GM12878 (cell line): ENCODE results near the gene AP1M2. TPM values are rescaled to one million over a fixed set of nuclear protein-coding genes. Genes with fewer than 3 reads are reported as not detected.

Experiments used
- ASH2L ChIP-seq: fragments of 300-600, 200-600 bp; sonication (generic); IDR thresholded peaks from 2 replicates; pipeline ENCODE4 v1.6.1; 2017; ENCODE audit warnings: low read depth, mild to moderate bottlenecking, borderline replicate concordance
- BACH1 ChIP-seq: fragments of 450-650 bp; IDR thresholded peaks from 2 replicates; pipeline ENCODE4 v1.6.1; 2017; ENCODE audit warnings: mild to moderate bottlenecking, borderline replicate concordance
- CBFB ChIP-seq: IDR thresholded peaks from 2 replicates; pipeline ENCODE4 v1.6.1; 2016; ENCODE audit warnings: antibody characterized with exemption, low read depth
- CREB1 ChIP-seq: IDR thresholded peaks from 2 replicates; pipeline ENCODE4 v1.6.1; 2012; ENCODE audit warnings: low read depth, mild to moderate bottlenecking, inconsistent platforms
- EGR1 ChIP-seq, 2 experiments: IDR thresholded peaks; 1 replicate in 1 of 2; 2 replicates in 1 of 2; pipeline ENCODE4 v1.6.1; 2011 to 2012; ENCODE audit warnings: low read depth in 2 of 2, low read length in 2 of 2, borderline replicate concordance in 1 of 2, mild to moderate bottlenecking in 1 of 2, moderate library complexity in 1 of 2
- KLF5 ChIP-seq: fragments of 450-650 bp; IDR thresholded peaks from 2 replicates; pipeline ENCODE4 v1.6.1; 2014; ENCODE audit warnings: mild to moderate bottlenecking; ENCODE audit not compliant: partially characterized antibody
- MYC ChIP-seq: IDR thresholded peaks from 2 replicates; pipeline ENCODE4 v1.6.1; 2011; ENCODE audit warnings: mild to moderate bottlenecking, low read length, moderate library complexity, inconsistent platforms; ENCODE audit not compliant: insufficient read depth, insufficient replicate concordance, insufficient read length, severe bottlenecking
- NFXL1 ChIP-seq: fragments of 450-650 bp; IDR thresholded peaks from 2 replicates; pipeline ENCODE4 v1.6.1; 2017; ENCODE audit warnings: antibody characterized with exemption, mild to moderate bottlenecking, borderline replicate concordance
- NR2C2 ChIP-seq: IDR thresholded peaks from 2 replicates; pipeline ENCODE4 v1.6.1; 2011; ENCODE audit warnings: borderline replicate concordance, low read depth; ENCODE audit not compliant: control insufficient read depth, insufficient read length
- POLR2A ChIP-seq: IDR thresholded peaks from 2 replicates; pipeline ENCODE4 v1.6.1; 2011; ENCODE audit warnings: low read depth, mild to moderate bottlenecking, low read length
- POLR2AphosphoS2 ChIP-seq: IDR thresholded peaks from 2 replicates; pipeline ENCODE4 v1.6.1; 2011; ENCODE audit warnings: low read depth, mild to moderate bottlenecking, low read length, improper control_type of control experiment, moderate library complexity
- POLR2AphosphoS5 ChIP-seq: IDR thresholded peaks from 2 replicates; pipeline ENCODE4 v1.6.1; 2011; ENCODE audit warnings: mild to moderate bottlenecking, low read length, inconsistent platforms
- RB1 ChIP-seq: fragments of 450-650 bp; formaldehyde crosslinking; IDR thresholded peaks from 2 replicates; pipeline ENCODE4 v1.6.1; 2017; ENCODE audit warnings: mild to moderate bottlenecking, borderline replicate concordance
- RCOR1 ChIP-seq: conservative IDR thresholded peaks from 2 replicates; pipeline ENCODE4 v1.6.1; 2012; ENCODE audit warnings: low read depth, low read length, improper control_type of control experiment
- RELA ChIP-seq: fragments of 450-650 bp; IDR thresholded peaks from 2 replicates; pipeline ENCODE4 v1.8.0; 2014; ENCODE audit warnings: borderline replicate concordance; ENCODE audit not compliant: partially characterized antibody
- RUNX3 ChIP-seq: IDR thresholded peaks from 2 replicates; pipeline ENCODE4 v1.6.1; 2012; ENCODE audit warnings: low read length, inconsistent platforms
- SPI1 ChIP-seq: IDR thresholded peaks from 2 replicates; pipeline ENCODE4 v1.6.1; 2011; ENCODE audit warnings: low read depth, mild to moderate bottlenecking, low read length, moderate library complexity, borderline replicate concordance; ENCODE audit not compliant: insufficient read depth
- STAT1 ChIP-seq: fragments of 450-650 bp; conservative IDR thresholded peaks from 2 replicates; pipeline ENCODE4 v1.6.1; 2014; ENCODE audit warnings: antibody characterized with exemption, mild to moderate bottlenecking
- TCF3 ChIP-seq: IDR thresholded peaks from 2 replicates; pipeline ENCODE4 v1.6.1; 2012; ENCODE audit warnings: low read depth, mild to moderate bottlenecking, low read length, borderline replicate concordance; ENCODE audit not compliant: insufficient read depth
- ZNF217 ChIP-seq: fragments of 450-650 bp; IDR thresholded peaks from 2 replicates; pipeline ENCODE4 v1.6.1; 2017; ENCODE audit warnings: antibody characterized with exemption, mild to moderate bottlenecking
- ZNF622 ChIP-seq: fragments of 450-650 bp; IDR thresholded peaks from 2 replicates; pipeline ENCODE4 v1.6.1; 2017; ENCODE audit warnings: mild to moderate bottlenecking, inconsistent platforms
- polyA plus RNA-seq, 11 experiments: library from polyadenylated mRNA; depleted of rRNA in 4 of 11; unstranded in 6 of 11; stranded (reverse) in 5 of 11; fragments of >200 nt; fragmentation: Nextera tagmentation in 4 of 11; fragmentation: Illumina TruSeq in 1 of 11; extraction: Ambion mirVana in 4 of 11; extraction: Trizol in 1 of 11; gene quantifications; 1 replicate in 1 of 11; 2 replicates in 10 of 11; pipeline versions ENCODE4 v1.2.1 to v1.2.3, GENCODE V29; 2011 to 2016; ENCODE audit warnings: inconsistent platforms in 2 of 11, missing spikeins in 2 of 11, low read depth in 1 of 11
- total RNA-seq, 4 experiments: library from RNA; depleted of rRNA in 3 of 4; stranded (reverse); fragments of >200 nt in 3 of 4; fragmentation: Illumina TruSeq in 1 of 4; extraction: Trizol in 1 of 4; gene quantifications; 2 replicates each; pipeline versions ENCODE4 v1.2.1 to v1.2.3, GENCODE V29; 2013 to 2021
- TF ChIP-seq, protein P1 (sequence below): fragments of 450-650 bp; formaldehyde crosslinking; IDR thresholded peaks from 2 replicates; pipeline ENCODE4 v1.4.0; 2020; ENCODE audit warnings: mild to moderate bottlenecking, moderate library complexity
- TF ChIP-seq, protein P2 (sequence below): fragments of 450-650 bp; IDR thresholded peaks from 2 replicates; pipeline ENCODE4 v1.6.1; 2016; ENCODE audit warnings: mild to moderate bottlenecking, moderate library complexity, borderline replicate concordance

AP1M2 gene
- total and polyA plus RNA-seq, 10 of the 15 experiments (the other 5 are each of a cell fraction or from before 2014, with no cell fraction given) = 0.72 TPM; not detected in 9

GRCh38 chr19:10565567-10566407, 21.3 kb downstream of the AP1M2 start, which contains the start of gene KRI1 (continued):
- peak; percentile 58 for TF ChIP-seq RELA
- TF ChIP-seq, protein P1, sequence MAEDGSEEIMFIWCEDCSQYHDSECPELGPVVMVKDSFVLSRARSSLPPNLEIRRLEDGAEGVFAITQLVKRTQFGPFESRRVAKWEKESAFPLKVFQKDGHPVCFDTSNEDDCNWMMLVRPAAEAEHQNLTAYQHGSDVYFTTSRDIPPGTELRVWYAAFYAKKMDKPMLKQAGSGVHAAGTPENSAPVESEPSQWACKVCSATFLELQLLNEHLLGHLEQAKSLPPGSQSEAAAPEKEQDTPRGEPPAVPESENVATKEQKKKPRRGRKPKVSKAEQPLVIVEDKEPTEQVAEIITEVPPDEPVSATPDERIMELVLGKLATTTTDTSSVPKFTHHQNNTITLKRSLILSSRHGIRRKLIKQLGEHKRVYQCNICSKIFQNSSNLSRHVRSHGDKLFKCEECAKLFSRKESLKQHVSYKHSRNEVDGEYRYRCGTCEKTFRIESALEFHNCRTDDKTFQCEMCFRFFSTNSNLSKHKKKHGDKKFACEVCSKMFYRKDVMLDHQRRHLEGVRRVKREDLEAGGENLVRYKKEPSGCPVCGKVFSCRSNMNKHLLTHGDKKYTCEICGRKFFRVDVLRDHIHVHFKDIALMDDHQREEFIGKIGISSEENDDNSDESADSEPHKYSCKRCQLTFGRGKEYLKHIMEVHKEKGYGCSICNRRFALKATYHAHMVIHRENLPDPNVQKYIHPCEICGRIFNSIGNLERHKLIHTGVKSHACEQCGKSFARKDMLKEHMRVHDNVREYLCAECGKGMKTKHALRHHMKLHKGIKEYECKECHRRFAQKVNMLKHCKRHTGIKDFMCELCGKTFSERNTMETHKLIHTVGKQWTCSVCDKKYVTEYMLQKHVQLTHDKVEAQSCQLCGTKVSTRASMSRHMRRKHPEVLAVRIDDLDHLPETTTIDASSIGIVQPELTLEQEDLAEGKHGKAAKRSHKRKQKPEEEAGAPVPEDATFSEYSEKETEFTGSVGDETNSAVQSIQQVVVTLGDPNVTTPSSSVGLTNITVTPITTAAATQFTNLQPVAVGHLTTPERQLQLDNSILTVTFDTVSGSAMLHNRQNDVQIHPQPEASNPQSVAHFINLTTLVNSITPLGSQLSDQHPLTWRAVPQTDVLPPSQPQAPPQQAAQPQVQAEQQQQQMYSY (CRISPR knock-in tag) = no peak
- TF ChIP-seq NFXL1 = no peak
- TF ChIP-seq KLF5 = no peak
- TF ChIP-seq RB1 = peak; percentile 76; the same call in 1 of the 2 replicates
- peak; percentile 80; the same call in 1 of the 2 replicates for TF ChIP-seq POLR2AphosphoS2
- TF ChIP-seq CBFB = peak; percentile 62; the same call in 1 of the 2 replicates
- peak; percentile 89 for TF ChIP-seq BACH1
- TF ChIP-seq SPI1 = peak; percentile 8; the same call in 1 of the 2 replicates
- TF ChIP-seq NR2C2 = no peak
- peak; percentile 83 for TF ChIP-seq POLR2AphosphoS5
- no peak for TF ChIP-seq ASH2L
- TF ChIP-seq POLR2A = peak; percentile 93
- peak in 1 of 2 experiments; percentile 96; a peak in 2 of 3 replicates for TF ChIP-seq EGR1 (IDR thresholded peaks at IDR 0.05; ENCODE audit: borderline replicate concordance in 1 of 2, low read depth in 2 of 2, low read length in 2 of 2)
- 0 out of 2 replicates have a peak, but pooled peaks have one; percentile 9 for TF ChIP-seq RCOR1
- TF ChIP-seq RUNX3 = peak; percentile 83
- TF ChIP-seq TCF3 = peak; percentile 45
- TF ChIP-seq MYC = peak; percentile 14
- TF ChIP-seq, protein P2, sequence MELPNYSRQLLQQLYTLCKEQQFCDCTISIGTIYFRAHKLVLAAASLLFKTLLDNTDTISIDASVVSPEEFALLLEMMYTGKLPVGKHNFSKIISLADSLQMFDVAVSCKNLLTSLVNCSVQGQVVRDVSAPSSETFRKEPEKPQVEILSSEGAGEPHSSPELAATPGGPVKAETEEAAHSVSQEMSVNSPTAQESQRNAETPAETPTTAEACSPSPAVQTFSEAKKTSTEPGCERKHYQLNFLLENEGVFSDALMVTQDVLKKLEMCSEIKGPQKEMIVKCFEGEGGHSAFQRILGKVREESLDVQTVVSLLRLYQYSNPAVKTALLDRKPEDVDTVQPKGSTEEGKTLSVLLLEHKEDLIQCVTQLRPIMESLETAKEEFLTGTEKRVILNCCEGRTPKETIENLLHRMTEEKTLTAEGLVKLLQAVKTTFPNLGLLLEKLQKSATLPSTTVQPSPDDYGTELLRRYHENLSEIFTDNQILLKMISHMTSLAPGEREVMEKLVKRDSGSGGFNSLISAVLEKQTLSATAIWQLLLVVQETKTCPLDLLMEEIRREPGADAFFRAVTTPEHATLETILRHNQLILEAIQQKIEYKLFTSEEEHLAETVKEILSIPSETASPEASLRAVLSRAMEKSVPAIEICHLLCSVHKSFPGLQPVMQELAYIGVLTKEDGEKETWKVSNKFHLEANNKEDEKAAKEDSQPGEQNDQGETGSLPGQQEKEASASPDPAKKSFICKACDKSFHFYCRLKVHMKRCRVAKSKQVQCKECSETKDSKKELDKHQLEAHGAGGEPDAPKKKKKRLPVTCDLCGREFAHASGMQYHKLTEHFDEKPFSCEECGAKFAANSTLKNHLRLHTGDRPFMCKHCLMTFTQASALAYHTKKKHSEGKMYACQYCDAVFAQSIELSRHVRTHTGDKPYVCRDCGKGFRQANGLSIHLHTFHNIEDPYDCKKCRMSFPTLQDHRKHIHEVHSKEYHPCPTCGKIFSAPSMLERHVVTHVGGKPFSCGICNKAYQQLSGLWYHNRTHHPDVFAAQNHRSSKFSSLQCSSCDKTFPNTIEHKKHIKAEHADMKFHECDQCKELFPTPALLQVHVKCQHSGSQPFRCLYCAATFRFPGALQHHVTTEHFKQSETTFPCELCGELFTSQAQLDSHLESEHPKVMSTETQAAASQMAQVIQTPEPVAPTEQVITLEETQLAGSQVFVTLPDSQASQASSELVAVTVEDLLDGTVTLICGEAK = no peak
- no peak for TF ChIP-seq STAT1
- TF ChIP-seq CREB1 = peak; percentile 87
- TF ChIP-seq ZNF622 = no peak
- no peak for TF ChIP-seq ZNF217
